ENCODE measurements around the gene LRBA.

DNA sequence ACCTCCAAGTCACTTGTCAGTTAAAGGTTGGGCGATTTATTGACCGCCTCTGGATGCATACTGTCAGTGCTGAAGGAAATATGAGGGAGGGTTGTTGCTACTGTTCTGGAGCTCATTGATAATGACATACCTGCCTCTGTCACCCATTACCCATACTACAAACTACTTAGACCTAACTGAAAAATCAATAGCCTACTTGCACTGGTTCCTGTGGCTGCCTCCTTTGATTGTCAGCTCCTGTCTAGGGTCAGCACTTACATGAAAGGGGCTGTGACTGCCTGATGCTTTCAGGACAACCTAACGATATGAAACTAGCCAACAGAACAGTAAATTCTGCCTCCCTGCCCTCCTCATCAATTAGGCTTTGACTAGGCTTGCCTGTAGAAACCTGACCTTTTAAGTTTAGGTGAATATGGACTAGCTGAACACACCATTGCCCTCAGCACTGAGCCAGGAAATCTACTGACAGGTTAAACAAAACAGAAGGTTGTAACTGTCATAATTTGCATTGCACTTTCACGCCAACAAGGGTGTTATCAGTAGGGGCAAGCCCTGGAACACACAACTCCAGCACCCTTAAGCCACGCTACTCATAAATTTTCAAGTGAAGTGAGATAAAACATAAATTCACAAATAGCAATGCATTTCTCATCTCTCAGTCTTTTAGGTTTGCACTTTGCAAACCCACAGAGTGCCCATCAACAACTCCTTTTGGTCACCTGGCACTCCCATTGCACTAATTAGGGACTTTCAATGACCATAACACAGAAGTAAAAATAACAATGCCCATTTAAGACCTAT, 442.2 kb downstream of the LRBA start:
- TF ChIP-seq, protein P1, sequence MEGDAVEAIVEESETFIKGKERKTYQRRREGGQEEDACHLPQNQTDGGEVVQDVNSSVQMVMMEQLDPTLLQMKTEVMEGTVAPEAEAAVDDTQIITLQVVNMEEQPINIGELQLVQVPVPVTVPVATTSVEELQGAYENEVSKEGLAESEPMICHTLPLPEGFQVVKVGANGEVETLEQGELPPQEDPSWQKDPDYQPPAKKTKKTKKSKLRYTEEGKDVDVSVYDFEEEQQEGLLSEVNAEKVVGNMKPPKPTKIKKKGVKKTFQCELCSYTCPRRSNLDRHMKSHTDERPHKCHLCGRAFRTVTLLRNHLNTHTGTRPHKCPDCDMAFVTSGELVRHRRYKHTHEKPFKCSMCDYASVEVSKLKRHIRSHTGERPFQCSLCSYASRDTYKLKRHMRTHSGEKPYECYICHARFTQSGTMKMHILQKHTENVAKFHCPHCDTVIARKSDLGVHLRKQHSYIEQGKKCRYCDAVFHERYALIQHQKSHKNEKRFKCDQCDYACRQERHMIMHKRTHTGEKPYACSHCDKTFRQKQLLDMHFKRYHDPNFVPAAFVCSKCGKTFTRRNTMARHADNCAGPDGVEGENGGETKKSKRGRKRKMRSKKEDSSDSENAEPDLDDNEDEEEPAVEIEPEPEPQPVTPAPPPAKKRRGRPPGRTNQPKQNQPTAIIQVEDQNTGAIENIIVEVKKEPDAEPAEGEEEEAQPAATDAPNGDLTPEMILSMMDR (conservative IDR thresholded peaks at IDR 0.05 in 1 of 2, IDR thresholded peaks at IDR 0.05 in 1 of 2; ENCODE audit: low read depth in 1 of 2, low read length in 2 of 2): no peak
- TF ChIP-seq EZH2 (IDR thresholded peaks at IDR 0.05; ENCODE audit: low read length, missing control alignments): no peak

Data from fibroblast of lung (primary cell).